HepG2 (cell line): ENCODE data around the gene GPR162. TPM values are rescaled to one million over a fixed set of nuclear protein-coding genes. Genes with fewer than 3 reads are reported as not detected.

Source experiments
- ATAC-seq: fragments of 200-7000 bp; cut with Tn5 transposase; 3 replicates; pipeline ENCODE4 v1.9.1; 2020; ENCODE audit warnings: mild to moderate bottlenecking, moderate library complexity
- BruUV-seq: library from RNA; stranded (reverse); fragments of 400-500 nt; replicated peaks from 2 replicates; lab custom pipeline; 2021; lab: Mats Ljungman, UMichigan
- CTCF ChIA-PET: fragments of 300-600 bp; formaldehyde crosslinking; extraction: SDS; loops from one replicate; lab custom pipeline; 2021; ENCODE audit warnings: low total read pairs, inconsistent platforms, low intra/inter-chr PET ratio; lab: Yijun Ruan, JAX
- POLR2A ChIA-PET: fragments of 350-600 bp; sonication (Branson Sonifier 250); formaldehyde crosslinking; loops from one replicate; lab custom pipeline; 2020; ENCODE audit warnings: antibody characterized with exemption, inconsistent platforms; lab: Yijun Ruan, JAX
- DNase-seq: peaks from one replicate; pipeline ENCODE4 v3.0.0-alpha.2; 2015; ENCODE audit warnings: low spot score
- FAIRE-seq: peaks from 3 replicates; lab custom pipeline; 2011; peaks lifted over from hg19 to GRCh38; lab: Jason Lieb, UNC
- H2AFZ ChIP-seq: one replicate; pipeline ENCODE4 v1.6.1; 2011; ENCODE audit warnings: low read length, inconsistent platforms
- H3K27ac ChIP-seq: fragments of 300-600 bp; 3 replicates; pipeline ENCODE4 v1.8.0; 2011; ENCODE audit warnings: mixed run types, mild to moderate bottlenecking, mixed read lengths, low read length, inconsistent platforms; ENCODE audit not compliant: insufficient read depth; ENCODE audit errors: extremely low read length
- H3K27me3 ChIP-seq, 2 experiments: fragments of 200-600 bp in 1 of 2; 2 replicates in 1 of 2; 3 replicates in 1 of 2; pipeline versions ENCODE4 v1.6.0 to v1.8.0; 2011; ENCODE audit warnings: low read length in 2 of 2, mild to moderate bottlenecking in 2 of 2, moderate library complexity in 2 of 2, inconsistent platforms in 1 of 2; ENCODE audit not compliant: insufficient read depth in 2 of 2, control insufficient read depth in 1 of 2
- H3K36me3 ChIP-seq, 2 experiments: fragments of 200-600 bp in 1 of 2; replicated peaks in 1 of 2; 2 replicates in 1 of 2; 3 replicates in 1 of 2; pipeline versions ENCODE4 v1.5.1 to v1.8.0; 2011; ENCODE audit warnings: low read length in 2 of 2, inconsistent platforms in 1 of 2; ENCODE audit not compliant: insufficient read depth in 2 of 2, control insufficient read depth in 1 of 2
- H3K4me1 ChIP-seq: 2 replicates; pipeline ENCODE4 v1.5.1; 2012; ENCODE audit warnings: low read length, inconsistent platforms; ENCODE audit not compliant: insufficient read depth
- H3K4me2 ChIP-seq: 2 replicates; pipeline ENCODE4 v1.6.0; 2011; ENCODE audit warnings: low read depth, low read length, inconsistent platforms
- H3K4me3 ChIP-seq, 3 experiments: fragments of 200-600 bp in 1 of 3; sonication (generic), shearing (Covaris generic) in 1 of 3; replicated peaks in 1 of 3; 2 replicates each; pipeline ENCODE4 v1.5.1; 2011 to 2016; ENCODE audit warnings: low read length in 3 of 3, inconsistent platforms in 2 of 3, low read depth in 2 of 3, mild to moderate bottlenecking in 2 of 3, control low read depth in 1 of 3, mixed read lengths in 1 of 3; ENCODE audit not compliant: insufficient read depth in 1 of 3
- H3K79me2 ChIP-seq: one replicate; pipeline ENCODE4 v1.6.1; 2011; ENCODE audit warnings: low read length, inconsistent platforms; ENCODE audit not compliant: insufficient read depth
- H3K9ac ChIP-seq: 2 replicates; pipeline ENCODE4 v1.6.0; 2011; ENCODE audit warnings: mild to moderate bottlenecking, low read depth, low read length, inconsistent platforms; ENCODE audit not compliant: insufficient read depth
- H3K9me3 ChIP-seq: 2 replicates; pipeline ENCODE4 v1.5.1; 2012; ENCODE audit warnings: mild to moderate bottlenecking, low read length
- H4K20me1 ChIP-seq: 2 replicates; pipeline ENCODE4 v1.6.0; 2011; ENCODE audit warnings: inconsistent platforms, mild to moderate bottlenecking, low read length, moderate library complexity; ENCODE audit not compliant: insufficient read depth
- AGO2 ChIP-seq: fragments of 200-400 bp; formaldehyde crosslinking; optimal IDR thresholded peaks from 2 replicates; pipeline ENCODE3; 2017; ENCODE audit warnings: mild to moderate bottlenecking, low read depth, low read length, moderate library complexity
- BORCS8-MEF2B ChIP-seq: sonication (generic); formaldehyde crosslinking; IDR thresholded peaks from 2 replicates; pipeline ENCODE4 v1.8.0; 2022; ENCODE audit warnings: mild to moderate bottlenecking, missing genetic modification reagents
- CC2D1A ChIP-seq: sonication (generic); formaldehyde crosslinking; IDR thresholded peaks from 2 replicates; pipeline ENCODE4 v1.8.1; 2023; ENCODE audit warnings: mild to moderate bottlenecking, missing genetic modification reagents
- CREM ChIP-seq, 2 experiments: sonication (generic) in 1 of 2; formaldehyde crosslinking in 1 of 2; IDR thresholded peaks; 2 replicates each; pipeline versions ENCODE4 v1.4.0 to v1.6.1; 2016 to 2020; ENCODE audit warnings: antibody characterized with exemption in 1 of 2, mild to moderate bottlenecking in 1 of 2, missing genetic modification reagents in 1 of 2
- MEF2D ChIP-seq: sonication (generic); formaldehyde crosslinking; IDR thresholded peaks from 2 replicates; pipeline ENCODE4 v1.5.1; 2020; ENCODE audit warnings: mild to moderate bottlenecking, missing genetic modification reagents
- PRDM4 ChIP-seq: sonication (generic); formaldehyde crosslinking; IDR thresholded peaks from 2 replicates; pipeline ENCODE4 v1.9.0; 2021; ENCODE audit warnings: missing genetic modification reagents, borderline replicate concordance
- RBM22 ChIP-seq: fragments of 200-400 bp; formaldehyde crosslinking; optimal IDR thresholded peaks from 2 replicates; pipeline ENCODE3; 2017; ENCODE audit warnings: mild to moderate bottlenecking, low read length, moderate library complexity
- SKI ChIP-seq: fragments of 450-650 bp; IDR thresholded peaks from one replicate; pipeline ENCODE4 v1.6.1; 2018; ENCODE audit warnings: mild to moderate bottlenecking; ENCODE audit not compliant: partially characterized antibody
- TGIF2 ChIP-seq: IDR thresholded peaks from 2 replicates; pipeline ENCODE4 v1.6.1; 2016; ENCODE audit warnings: control low read depth, missing compliant biosample characterization
- TOE1 ChIP-seq: sonication (generic); formaldehyde crosslinking; IDR thresholded peaks from 2 replicates; pipeline ENCODE4 v1.4.0; 2020; ENCODE audit warnings: mild to moderate bottlenecking, missing genetic modification reagents
- XRCC5 ChIP-seq: fragments of 200-400 bp; formaldehyde crosslinking; optimal IDR thresholded peaks from 2 replicates; pipeline ENCODE3; 2017; ENCODE audit warnings: mild to moderate bottlenecking, low read length
- ZBTB14 ChIP-seq: sonication (generic); formaldehyde crosslinking; IDR thresholded peaks from 2 replicates; pipeline ENCODE4 v1.4.0; 2020; ENCODE audit warnings: missing genetic modification reagents
- ZBTB21 ChIP-seq: sonication (generic); formaldehyde crosslinking; IDR thresholded peaks from 2 replicates; pipeline ENCODE4 v1.4.0; 2020; ENCODE audit warnings: missing genetic modification reagents
- ZNF10 ChIP-seq: sonication (generic); formaldehyde crosslinking; IDR thresholded peaks from 2 replicates; pipeline ENCODE4 v1.4.0; 2020; ENCODE audit warnings: mild to moderate bottlenecking, low read depth, missing genetic modification reagents, borderline replicate concordance
- WGBS: methylation state at CpG from one replicate; pipeline ENCODE4 v1.1.6; 2017; ENCODE audit warnings: low lambda C conversion rate; 5-methylcytosine and 5-hydroxymethylcytosine counted together
- in situ Hi-C: cut with HindIII; loops from 2 replicates; pipeline ENCODE4 v1.10.0; 2017; ENCODE audit warnings: low pct_unique_long_range_greater_than_20kb; ENCODE audit not compliant: extremely low pct_ligation_motif_present
- intact Hi-C: fragments of 100-400 bp; cut with micrococcal nuclease; formaldehyde crosslinking; loops from one replicate; pipeline ENCODE4 v1.10.0; 2022; ENCODE audit not compliant: unreplicated experiment
- polyA plus RNA-seq, 8 experiments: library from polyadenylated mRNA; depleted of rRNA in 3 of 8; stranded (reverse) in 7 of 8; unstranded in 1 of 8; fragments of >200 nt; fragmentation: Illumina TruSeq in 4 of 8; extraction: Trizol in 4 of 8; gene quantifications; 2 replicates each; pipeline versions ENCODE4 v1.2.1 to v1.2.3, GENCODE V29; 2011 to 2016; ENCODE audit warnings: low read depth in 4 of 8, missing spikeins in 1 of 8, mixed read lengths in 1 of 8; ENCODE audit not compliant: insufficient read depth in 1 of 8
- total RNA-seq, 5 experiments: library from RNA; depleted of rRNA; stranded (reverse); fragments of >200 nt; fragmentation: Illumina TruSeq; extraction: Trizol; gene quantifications; 2 replicates each; pipeline ENCODE4 v1.2.3, GENCODE V29; 2016; ENCODE audit warnings: low read depth in 1 of 5
- TF ChIP-seq, protein P1 (sequence below): sonication (generic); formaldehyde crosslinking; IDR thresholded peaks from 2 replicates; pipeline ENCODE4 v1.4.0; 2020; ENCODE audit warnings: mild to moderate bottlenecking, low read depth, missing genetic modification reagents

Gene GPR162
- total and polyA plus RNA-seq, 2 of the 13 experiments (the other 11 are each of a cell fraction or from before 2014, with no cell fraction given), result 0.08 TPM; not detected in 1

GRCh38 chr12:6833189-6833890, 11.7 kb downstream of the GPR162 start:
- CTCF ChIA-PET, result no interaction called here
- H2AFZ ChIP-seq, result no peak overlapping the region
- H3K27me3 ChIP-seq, result no peaks in the 10 kb centered on the region
- WGBS, result 100% methylated on average over 4 of the region's 6 CpGs
- H3K9ac ChIP-seq, result no peak overlapping the region
- POLR2A ChIA-PET, result interaction anchor here (1.9 kb wide), 1 partner anchor 19 kb away, joined by 9 read pairs; the partner anchor contains the start of genes CDCA3 and USP5
- H4K20me1 ChIP-seq, result no peaks in the 10 kb centered on the region
- no peaks in the 10 kb centered on the region for H3K9me3 ChIP-seq
- H3K27ac ChIP-seq, result no peak overlapping the region
- H3K36me3 ChIP-seq, result peaks cover 18 to 43% of the 10 kb centered on the region in 2 experiments; a peak in 4 of 5 replicates
- H3K4me3 ChIP-seq, result no peak overlapping the region
- H3K4me1 ChIP-seq, result peaks cover 14% of the 10 kb centered on the region
- FAIRE-seq (no peak), ATAC-seq (no peak), DNase-seq (no peak)
- peaks cover 12% of the 10 kb centered on the region for H3K79me2 ChIP-seq
- no peak overlapping the region for H3K4me2 ChIP-seq
- no TSS peak for BruUV-seq
- intact Hi-C loops, result no loop called here
- in situ Hi-C loops, result no loop called here
- no peak for TF ChIP-seq BORCS8-MEF2B (CRISPR knock-in tag)
- TF ChIP-seq ZNF10 (CRISPR knock-in tag), result no peak
- TF ChIP-seq AGO2, result peak; percentile 30
- TF ChIP-seq PRDM4, result no peak
- TF ChIP-seq RBM22, result no peak
- no peak for TF ChIP-seq XRCC5
- TF ChIP-seq TOE1 (CRISPR knock-in tag), result no peak
- no peak for TF ChIP-seq MEF2D
- TF ChIP-seq CC2D1A (CRISPR knock-in tag), result no peak
- no peak for TF ChIP-seq ZBTB21 (CRISPR knock-in tag)
- TF ChIP-seq ZBTB14 (CRISPR knock-in tag), result no peak
- TF ChIP-seq, protein P1, sequence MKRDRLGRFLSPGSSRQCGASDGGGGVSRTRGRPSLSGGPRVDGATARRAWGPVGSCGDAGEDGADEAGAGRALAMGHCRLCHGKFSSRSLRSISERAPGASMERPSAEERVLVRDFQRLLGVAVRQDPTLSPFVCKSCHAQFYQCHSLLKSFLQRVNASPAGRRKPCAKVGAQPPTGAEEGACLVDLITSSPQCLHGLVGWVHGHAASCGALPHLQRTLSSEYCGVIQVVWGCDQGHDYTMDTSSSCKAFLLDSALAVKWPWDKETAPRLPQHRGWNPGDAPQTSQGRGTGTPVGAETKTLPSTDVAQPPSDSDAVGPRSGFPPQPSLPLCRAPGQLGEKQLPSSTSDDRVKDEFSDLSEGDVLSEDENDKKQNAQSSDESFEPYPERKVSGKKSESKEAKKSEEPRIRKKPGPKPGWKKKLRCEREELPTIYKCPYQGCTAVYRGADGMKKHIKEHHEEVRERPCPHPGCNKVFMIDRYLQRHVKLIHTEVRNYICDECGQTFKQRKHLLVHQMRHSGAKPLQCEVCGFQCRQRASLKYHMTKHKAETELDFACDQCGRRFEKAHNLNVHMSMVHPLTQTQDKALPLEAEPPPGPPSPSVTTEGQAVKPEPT, result no peak
- no peak for TF ChIP-seq TGIF2 (CRISPR knock-in tag)
- no peak for TF ChIP-seq SKI
- TF ChIP-seq CREM (IDR thresholded peaks at IDR 0.05), result no peak
- TF ChIP-seq CREM (CRISPR knock-in tag; IDR thresholded peaks at IDR 0.05), result no peak
